GM23338 (cell line): ENCODE data around the gene PPP1R9B. TPM values are rescaled to one million over a fixed set of nuclear protein-coding genes. Genes with fewer than 3 reads are reported as not detected.

Experiments
- ATAC-seq: fragments of 200-7000 bp; cut with Tn5 transposase; 3 replicates; pipeline ENCODE4 v1.9.1; 2020
- DNase-seq: peaks from one replicate; pipeline ENCODE4 v3.0.0-alpha.2; 2015; ENCODE audit warnings: low spot score
- H2AFZ ChIP-seq: fragments of 200-600 bp; sonication (generic); 2 replicates; pipeline ENCODE4 v1.8.0; 2016; ENCODE audit warnings: antibody characterized with exemption, mild to moderate bottlenecking, moderate library complexity
- H3F3A ChIP-seq: fragments of 200-600 bp; sonication (generic); replicated peaks from 2 replicates; pipeline ENCODE4 v1.8.0; 2017; ENCODE audit warnings: antibody characterized with exemption, mixed run types, low read depth
- H3K27ac ChIP-seq: fragments of 200-600 bp; sonication (generic); 2 replicates; pipeline ENCODE4 v1.6.1; 2016; ENCODE audit warnings: low read depth
- H3K27me3 ChIP-seq: fragments of 200-600 bp; sonication (generic); 2 replicates; pipeline ENCODE4 v1.8.0; 2016; ENCODE audit warnings: mild to moderate bottlenecking, mixed run types, moderate library complexity; ENCODE audit not compliant: insufficient read depth
- H3K36me3 ChIP-seq: fragments of 200-600 bp; sonication (generic); 2 replicates; pipeline ENCODE4 v1.8.0; 2016; ENCODE audit warnings: mild to moderate bottlenecking; ENCODE audit not compliant: insufficient read depth
- H3K4me1 ChIP-seq: fragments of 200-600 bp; sonication (generic); 2 replicates; pipeline ENCODE4 v1.8.0; 2016; ENCODE audit warnings: mild to moderate bottlenecking, moderate library complexity; ENCODE audit not compliant: insufficient read depth
- H3K4me2 ChIP-seq: fragments of 200-600 bp; sonication (generic); 2 replicates; pipeline ENCODE4 v1.7.1; 2017; ENCODE audit warnings: mixed run types
- H3K4me3 ChIP-seq: fragments of 200-600 bp; sonication (generic); 2 replicates; pipeline ENCODE4 v1.6.1; 2016; ENCODE audit warnings: mixed run types
- H3K79me2 ChIP-seq: fragments of 200-600 bp; sonication (generic); replicated peaks from 2 replicates; pipeline ENCODE4 v1.8.0; 2017; ENCODE audit warnings: mild to moderate bottlenecking; ENCODE audit not compliant: insufficient read depth
- H3K9me2 ChIP-seq: fragments of 200-600 bp; sonication (generic); 2 replicates; pipeline ENCODE4 v1.8.0; 2017; ENCODE audit not compliant: insufficient read depth
- H4K20me1 ChIP-seq: fragments of 200-600 bp; sonication (generic); replicated peaks from 2 replicates; pipeline ENCODE4 v1.8.0; 2017; ENCODE audit warnings: mild to moderate bottlenecking; ENCODE audit not compliant: insufficient read depth
- H3K27ac Mint-ChIP-seq: 2 replicates; pipeline ENCODE4 v1.8.0; 2020; ENCODE audit warnings: inconsistent platforms, mild to moderate bottlenecking, moderate library complexity, mixed read lengths
- H3K27me3 Mint-ChIP-seq: 3 replicates; pipeline ENCODE4 v1.8.0; 2022; ENCODE audit warnings: low read depth, mild to moderate bottlenecking, moderate library complexity, mixed read lengths, inconsistent platforms; ENCODE audit not compliant: insufficient read depth, poor library complexity
- H3K36me3 Mint-ChIP-seq: 3 replicates; pipeline ENCODE4 v1.8.0; 2021; ENCODE audit warnings: low read depth, mild to moderate bottlenecking, inconsistent platforms, moderate library complexity, mixed read lengths
- H3K4me1 Mint-ChIP-seq: 3 replicates; pipeline ENCODE4 v1.8.0; 2020; ENCODE audit warnings: mild to moderate bottlenecking, inconsistent platforms, mixed read lengths
- H3K4me3 Mint-ChIP-seq: 3 replicates; pipeline ENCODE4 v1.8.0; 2021; ENCODE audit warnings: moderate library complexity, mild to moderate bottlenecking, inconsistent platforms, mixed read lengths
- H3K9me3 Mint-ChIP-seq: 3 replicates; pipeline ENCODE4 v1.8.0; 2020; ENCODE audit warnings: moderate library complexity, mild to moderate bottlenecking, inconsistent platforms, mixed read lengths
- CREB1 ChIP-seq: fragments of 250-450 bp; sonication (Bioruptor Pico); IDR thresholded peaks from 2 replicates; pipeline ENCODE4 v1.5.0; 2020; ENCODE audit warnings: low read depth, mild to moderate bottlenecking, moderate library complexity
- CTCF ChIP-seq, 2 experiments: fragments of 200-600 bp in 1 of 2; sonication (generic) in 1 of 2; conservative IDR thresholded peaks; 2 replicates each; pipeline versions ENCODE4 v1.5.1 to v1.6.1; 2016 to 2017; ENCODE audit warnings: antibody characterized with exemption in 2 of 2, low read depth in 2 of 2, mild to moderate bottlenecking in 2 of 2, moderate library complexity in 1 of 2
- ETS1 ChIP-seq: IDR thresholded peaks from 2 replicates; pipeline ENCODE4 v1.6.1; 2016; ENCODE audit warnings: antibody characterized with exemption
- EZH2 ChIP-seq: fragments of 200-600 bp; sonication (generic); IDR thresholded peaks from one replicate; pipeline ENCODE4 v1.8.0; 2017; ENCODE audit warnings: antibody characterized with exemption, mild to moderate bottlenecking, low read depth; ENCODE audit not compliant: unreplicated experiment
- EZH2phosphoT487 ChIP-seq: fragments of 200-600 bp; sonication (generic); IDR thresholded peaks from one replicate; pipeline ENCODE4 v1.8.1; 2018; ENCODE audit warnings: antibody characterized with exemption; ENCODE audit not compliant: unreplicated experiment
- JUNB ChIP-seq: IDR thresholded peaks from one replicate; pipeline ENCODE4 v1.6.1; 2016; ENCODE audit warnings: antibody characterized with exemption; ENCODE audit not compliant: unreplicated experiment
- NANOG ChIP-seq: IDR thresholded peaks from 2 replicates; pipeline ENCODE4 v1.6.1; 2016; ENCODE audit warnings: antibody characterized with exemption, borderline replicate concordance
- POLR2AphosphoS5 ChIP-seq: IDR thresholded peaks from 2 replicates; pipeline ENCODE4 v1.6.1; 2016; ENCODE audit warnings: antibody characterized with exemption, low read depth
- ZNF114 ChIP-seq: fragments of 250-450 bp; sonication (Bioruptor Pico); IDR thresholded peaks from 2 replicates; pipeline ENCODE4 v1.5.0; 2020; ENCODE audit warnings: mild to moderate bottlenecking, moderate library complexity
- ZNF331 ChIP-seq: fragments of 250-450 bp; sonication (Bioruptor Pico); IDR thresholded peaks from 2 replicates; pipeline ENCODE4 v1.5.0; 2020; ENCODE audit warnings: low read depth, mild to moderate bottlenecking, moderate library complexity
- ZNF462 ChIP-seq: fragments of 250-450 bp; sonication (Bioruptor Pico); IDR thresholded peaks from 2 replicates; pipeline ENCODE4 v1.5.0; 2020; ENCODE audit warnings: mild to moderate bottlenecking, moderate library complexity
- polyA plus RNA-seq: library from polyadenylated mRNA; unstranded; fragments of >200 nt; fragmentation: Nextera tagmentation; extraction: Ambion mirVana; gene quantifications from 2 replicates; pipeline ENCODE4 v1.2.1, GENCODE V29; 2016
- total RNA-seq: library from RNA; depleted of rRNA; stranded (reverse); fragments of >200 nt; shearing (Covaris generic); gene quantifications from 2 replicates; pipeline ENCODE4 v1.2.3, GENCODE V29; 2014
- TF ChIP-seq, protein P1 (sequence below): IDR thresholded peaks from one replicate; pipeline ENCODE4 v1.6.1; 2018; ENCODE audit warnings: antibody characterized with exemption; ENCODE audit not compliant: unreplicated experiment

PPP1R9B gene
- total and polyA plus RNA-seq, 2 experiments from 2014 or later = 2.1 to 10.5 TPM

GRCh38 chr17:50100480-50100883 lies 50.0 kb downstream of the PPP1R9B start (continued):
- TF ChIP-seq ZNF462 (no peak), CREB1 (CRISPR knock-in tag) (no peak), POLR2AphosphoS5 (no peak)
- TF ChIP-seq, protein P1, sequence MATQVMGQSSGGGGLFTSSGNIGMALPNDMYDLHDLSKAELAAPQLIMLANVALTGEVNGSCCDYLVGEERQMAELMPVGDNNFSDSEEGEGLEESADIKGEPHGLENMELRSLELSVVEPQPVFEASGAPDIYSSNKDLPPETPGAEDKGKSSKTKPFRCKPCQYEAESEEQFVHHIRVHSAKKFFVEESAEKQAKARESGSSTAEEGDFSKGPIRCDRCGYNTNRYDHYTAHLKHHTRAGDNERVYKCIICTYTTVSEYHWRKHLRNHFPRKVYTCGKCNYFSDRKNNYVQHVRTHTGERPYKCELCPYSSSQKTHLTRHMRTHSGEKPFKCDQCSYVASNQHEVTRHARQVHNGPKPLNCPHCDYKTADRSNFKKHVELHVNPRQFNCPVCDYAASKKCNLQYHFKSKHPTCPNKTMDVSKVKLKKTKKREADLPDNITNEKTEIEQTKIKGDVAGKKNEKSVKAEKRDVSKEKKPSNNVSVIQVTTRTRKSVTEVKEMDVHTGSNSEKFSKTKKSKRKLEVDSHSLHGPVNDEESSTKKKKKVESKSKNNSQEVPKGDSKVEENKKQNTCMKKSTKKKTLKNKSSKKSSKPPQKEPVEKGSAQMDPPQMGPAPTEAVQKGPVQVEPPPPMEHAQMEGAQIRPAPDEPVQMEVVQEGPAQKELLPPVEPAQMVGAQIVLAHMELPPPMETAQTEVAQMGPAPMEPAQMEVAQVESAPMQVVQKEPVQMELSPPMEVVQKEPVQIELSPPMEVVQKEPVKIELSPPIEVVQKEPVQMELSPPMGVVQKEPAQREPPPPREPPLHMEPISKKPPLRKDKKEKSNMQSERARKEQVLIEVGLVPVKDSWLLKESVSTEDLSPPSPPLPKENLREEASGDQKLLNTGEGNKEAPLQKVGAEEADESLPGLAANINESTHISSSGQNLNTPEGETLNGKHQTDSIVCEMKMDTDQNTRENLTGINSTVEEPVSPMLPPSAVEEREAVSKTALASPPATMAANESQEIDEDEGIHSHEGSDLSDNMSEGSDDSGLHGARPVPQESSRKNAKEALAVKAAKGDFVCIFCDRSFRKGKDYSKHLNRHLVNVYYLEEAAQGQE = no peak

GRCh38 chr17:50099003-50099402 lies 51.5 kb downstream of the PPP1R9B start:
- peaks cover 22% of the 10 kb centered on the region for H3K4me1 Mint-ChIP-seq
- Histone ChIP-seq H2AFZ (no peak overlapping the region), H3K36me3 (no peaks in the 10 kb centered on the region), H3K27ac (no peak overlapping the region), H3K79me2 (no peaks in the 10 kb centered on the region), H3F3A (no peaks in the 10 kb centered on the region), H3K4me2 (no peak overlapping the region), H3K27me3 (no peaks in the 10 kb centered on the region), H3K4me1 (peaks cover 13% of the 10 kb centered on the region; the same call in 1 of the 2 replicates), H4K20me1 (no peaks in the 10 kb centered on the region), H3K4me3 (no peak overlapping the region), H3K9me2 (no peaks in the 10 kb centered on the region)
- no peak overlapping the region for H3K27ac Mint-ChIP-seq
- ATAC-seq (no peak), DNase-seq (no peak)
- peaks cover 17% of the 10 kb centered on the region for H3K27me3 Mint-ChIP-seq
- H3K9me3 Mint-ChIP-seq = no peaks in the 10 kb centered on the region
- H3K36me3 Mint-ChIP-seq = peaks cover 2% of the 10 kb centered on the region; the same call in 1 of the 3 replicates
- no peak overlapping the region for H3K4me3 Mint-ChIP-seq
- TF ChIP-seq ZNF114 = no peak
- no peak for TF ChIP-seq CTCF (conservative IDR thresholded peaks at IDR 0.05; ENCODE audit: low read depth in 2 of 2)
- TF ChIP-seq ZNF331 (CRISPR knock-in tag) = no peak
- TF ChIP-seq ETS1 = no peak
- no peak for TF ChIP-seq NANOG
- no peak for TF ChIP-seq JUNB
- TF ChIP-seq EZH2 = no peak
- TF ChIP-seq POLR2AphosphoS5 = no peak
- no peak for TF ChIP-seq EZH2phosphoT487
- no peak for TF ChIP-seq CREB1 (CRISPR knock-in tag)
